Fibroblast of skin of back (primary cell): ENCODE measurements around the gene FSTL5. TPM values are rescaled to one million over a fixed set of nuclear protein-coding genes. Genes with fewer than 3 reads are reported as not detected.
"Not testable (repeated sequence)": the region's sequence is repeated elsewhere in the genome, so short reads cannot be mapped to it uniquely, and the experiment has no call there.

Experiments
- DNase-seq: peaks from one replicate; pipeline ENCODE4 v3.0.0-alpha.2; 2013
- polyA plus RNA-seq, 2 experiments: library from polyadenylated mRNA; unstranded; fragments of 120-200 nt; gene quantifications; one replicate each; pipeline ENCODE4 v1.2.1, GENCODE V29; 2013; ENCODE audit not compliant: insufficient read length in 2 of 2

The FSTL5 gene
- not detected for polyA plus RNA-seq (2013, experiment 1 of 2; ENCODE audit: insufficient read length)
- 0.04 TPM for polyA plus RNA-seq (2013, experiment 2 of 2; ENCODE audit: insufficient read length)

DNA sequence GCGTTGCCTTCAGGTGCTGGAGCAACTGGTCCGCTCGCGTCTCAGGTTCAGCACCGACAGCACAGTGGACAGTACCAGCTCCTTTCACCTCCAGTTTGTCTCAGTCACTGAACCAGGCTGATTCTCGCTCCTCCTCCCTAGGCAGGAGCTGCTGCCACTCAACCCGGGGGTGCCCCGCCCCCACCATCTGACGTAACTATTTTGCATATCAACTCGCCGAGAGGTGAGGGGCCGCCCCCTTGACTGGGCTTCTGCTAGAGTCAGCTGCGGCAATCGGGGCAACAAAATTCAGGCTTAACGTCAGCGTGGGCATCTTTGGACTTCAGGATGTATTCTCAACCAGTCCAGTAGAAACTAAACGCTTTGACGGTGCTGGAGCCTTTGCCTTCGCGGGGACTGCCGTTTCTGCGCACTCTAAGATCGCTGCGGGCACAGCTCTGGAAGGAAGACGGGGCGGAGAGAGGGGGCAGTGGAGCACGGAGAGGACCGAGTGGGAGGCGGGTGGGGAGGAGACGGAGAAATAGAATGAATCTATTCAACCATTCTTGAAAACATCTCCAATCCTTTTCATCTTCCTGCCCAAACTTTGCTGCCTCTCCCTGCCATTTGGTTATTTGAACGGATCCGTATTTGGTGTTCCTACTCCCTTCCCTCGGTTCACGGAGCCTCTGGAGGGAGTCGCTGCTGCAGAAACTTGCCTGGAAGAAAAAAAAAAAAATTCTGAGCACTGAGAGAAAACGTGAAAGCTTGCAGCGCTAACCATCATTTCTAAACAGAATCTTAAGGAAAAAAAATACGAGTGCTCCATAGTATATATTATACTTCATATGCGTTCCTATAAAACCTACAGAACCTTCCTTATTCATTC is at the start of gene FSTL5:
TSS of gene FSTL5 (minus strand) at position 109 of the 868 bp plus-strand sequence. CDS start 52,604 bp downstream, outside the sequence.
- DNase-seq = peak; percentile 77

DNA sequence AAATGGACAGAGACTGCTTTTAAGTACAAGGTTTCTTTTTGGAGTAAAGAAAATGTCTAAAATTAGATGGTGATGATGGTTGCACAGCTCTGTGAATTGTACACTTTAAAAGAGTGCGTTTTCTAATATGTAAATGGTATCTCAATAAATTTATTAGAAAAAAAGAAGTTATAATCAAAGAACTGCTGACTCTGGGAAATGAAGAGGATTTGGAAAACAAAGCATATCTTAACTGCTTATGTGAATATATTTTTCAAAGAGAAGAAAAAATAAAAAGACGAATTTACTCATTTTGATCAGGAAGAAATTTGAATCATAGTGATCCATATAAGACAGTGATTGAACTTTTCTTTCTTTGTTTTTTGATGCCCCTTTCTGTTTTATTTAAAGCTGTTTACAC is 45.9 kb upstream of the FSTL5 start:
- DNase-seq = no peak

DNA sequence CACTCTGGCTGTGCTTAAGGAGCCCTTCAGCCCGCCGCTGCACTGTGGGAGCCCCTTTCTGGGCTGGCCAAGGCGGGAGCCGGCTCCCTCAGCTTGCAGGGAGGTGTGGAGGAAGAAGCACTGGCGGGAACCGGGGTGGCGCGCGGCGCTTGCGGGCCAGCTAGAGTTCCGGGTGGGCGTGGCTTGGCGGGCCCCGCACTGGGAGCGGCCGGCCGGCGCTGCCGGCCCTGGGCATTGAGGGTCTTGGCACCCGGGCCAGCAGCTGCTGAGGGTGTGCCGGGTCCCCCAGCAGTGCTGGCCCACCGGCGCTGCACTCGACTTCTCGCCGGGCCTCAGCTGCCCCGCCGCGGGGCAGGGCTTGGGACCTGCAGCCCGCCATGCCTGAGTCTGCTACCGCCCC is 39.7 kb upstream of the FSTL5 start:
- not testable (repeated sequence) for DNase-seq

DNA sequence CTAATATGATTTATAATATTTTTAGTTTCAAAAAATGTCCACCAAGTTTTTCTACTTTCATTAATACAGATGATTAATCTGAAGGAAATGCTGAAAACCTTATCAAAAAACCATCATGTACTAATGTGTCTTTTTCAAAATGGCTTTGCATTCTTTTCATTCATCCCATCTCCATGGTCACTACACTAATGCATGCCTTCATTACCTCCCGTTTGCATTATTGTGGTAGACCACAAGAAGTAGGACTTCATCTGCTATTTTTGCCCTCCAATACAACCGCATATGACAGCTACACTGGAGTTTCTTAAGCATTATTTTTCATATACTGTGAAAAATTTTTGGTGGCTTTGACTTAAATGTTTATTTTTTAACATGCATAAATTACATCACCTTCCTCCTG is 37.9 kb upstream of the FSTL5 start:
- DNase-seq = peak; percentile 71

DNA sequence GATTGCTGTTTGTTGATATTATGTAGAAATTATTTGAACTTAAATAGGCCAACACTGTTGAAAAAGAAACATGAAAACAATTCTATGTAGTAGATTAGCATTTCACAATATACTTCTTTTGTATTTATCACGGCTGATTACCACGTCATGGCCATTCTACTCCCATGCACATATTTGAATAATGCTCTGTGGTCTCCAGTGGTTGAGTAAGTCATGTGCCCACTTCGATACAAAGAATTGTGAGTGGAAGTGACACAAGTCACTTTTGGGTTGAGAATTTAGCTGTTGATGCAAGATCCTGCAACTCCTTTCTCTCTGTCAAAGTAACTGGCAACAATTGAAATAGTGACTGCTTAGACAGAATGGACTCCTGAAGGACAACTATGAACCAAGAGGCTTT is 6.7 kb upstream of the FSTL5 start:
- DNase-seq = no peak

DNA sequence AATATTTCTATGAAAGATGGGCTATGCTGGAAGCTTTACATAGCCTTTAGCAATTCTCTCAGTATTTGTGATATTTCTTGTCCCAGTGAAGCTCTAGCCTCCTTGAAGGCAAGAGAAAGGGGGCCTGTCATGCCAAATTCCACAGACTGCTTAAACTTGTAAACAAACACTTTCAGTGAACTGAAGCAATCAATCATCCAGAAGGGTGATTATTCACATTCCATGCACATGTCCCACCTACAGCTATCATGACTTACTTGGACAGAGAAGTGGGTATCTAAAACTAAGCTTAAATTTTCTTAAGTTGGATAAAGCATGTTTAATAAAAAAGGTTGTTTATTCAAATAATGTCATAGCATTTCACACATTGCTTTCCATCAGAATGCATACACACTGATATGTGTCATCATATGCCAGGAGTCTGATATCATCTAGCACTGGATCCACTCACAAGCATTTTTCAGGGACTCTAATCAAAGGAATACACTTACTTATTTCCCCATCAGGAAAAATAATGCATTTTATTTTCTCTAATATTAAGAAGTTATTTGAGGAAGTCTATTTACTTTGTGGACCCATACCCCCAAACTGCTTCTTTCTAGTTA is 1.2 kb upstream of the FSTL5 start:
- peak; percentile 52 for DNase-seq

DNA sequence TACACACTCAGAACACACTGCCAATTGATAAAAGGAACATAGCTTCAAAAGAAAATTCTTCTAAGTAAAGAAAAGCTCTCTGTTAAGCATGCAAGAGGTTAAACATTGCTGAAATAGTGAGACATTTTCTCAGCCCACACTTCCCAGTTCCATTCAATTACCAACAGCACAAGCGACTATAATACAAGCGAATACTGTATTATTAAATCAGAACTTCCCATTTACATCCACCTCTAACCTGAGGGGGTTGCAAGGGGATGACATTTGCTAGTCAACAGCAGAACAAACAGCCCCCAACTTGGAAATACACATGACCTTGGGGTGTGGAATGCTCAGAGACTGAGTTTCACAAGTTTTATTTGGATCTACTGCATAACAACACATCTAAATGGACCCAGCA is 1.1 kb downstream of the FSTL5 start:
- no peak for DNase-seq

DNA sequence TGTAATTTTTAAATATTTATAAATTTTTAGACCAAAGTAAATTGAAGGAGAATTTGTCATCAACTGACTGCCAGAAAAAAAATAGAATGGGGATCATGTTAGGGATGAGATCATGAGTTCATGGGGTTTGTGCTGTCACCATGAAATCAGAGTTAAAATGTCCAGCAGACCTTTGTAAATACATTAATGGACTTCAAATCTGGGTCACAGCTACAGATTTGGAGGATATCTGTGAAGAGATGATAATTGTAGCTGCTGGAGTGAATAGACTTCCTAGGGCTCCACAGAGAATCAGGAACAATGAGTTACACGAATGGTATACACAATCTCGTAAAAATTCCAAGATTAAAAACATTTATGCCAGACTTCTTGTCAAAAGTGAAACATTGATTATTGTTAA is 6.6 kb downstream of the FSTL5 start:
- no peak for DNase-seq

DNA sequence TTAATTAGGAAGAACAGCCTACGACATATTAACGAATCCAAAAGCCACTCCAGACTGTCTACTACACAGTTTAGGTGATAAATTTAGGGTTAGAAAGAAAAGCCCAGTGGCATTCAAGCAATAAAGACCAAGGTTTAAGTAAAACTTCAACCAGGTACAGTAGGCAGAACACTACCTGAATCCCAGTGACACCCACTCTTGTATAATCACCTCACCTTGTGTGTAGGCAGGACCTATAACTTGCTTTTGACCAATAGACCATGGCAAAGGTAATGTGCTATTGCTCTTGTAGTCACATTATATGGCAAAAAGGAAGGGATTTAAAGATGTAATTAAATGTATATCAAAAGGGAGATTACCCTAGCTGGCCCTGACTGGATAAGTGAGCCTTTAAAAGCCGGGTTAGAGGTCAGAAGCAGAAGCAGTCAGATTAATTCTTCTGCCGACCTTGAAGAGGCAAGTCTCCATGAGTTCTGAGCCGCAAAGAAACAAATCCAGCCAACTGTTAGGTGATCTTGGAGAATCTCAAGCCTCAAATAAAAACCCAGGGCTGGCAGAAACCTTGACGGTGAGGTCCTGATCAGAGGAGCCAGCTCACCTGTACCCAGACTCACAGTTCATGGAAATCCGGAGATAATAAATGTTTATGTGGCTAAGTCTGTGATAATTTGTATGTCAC is 8.8 kb downstream of the FSTL5 start:
- no peak for DNase-seq

DNA sequence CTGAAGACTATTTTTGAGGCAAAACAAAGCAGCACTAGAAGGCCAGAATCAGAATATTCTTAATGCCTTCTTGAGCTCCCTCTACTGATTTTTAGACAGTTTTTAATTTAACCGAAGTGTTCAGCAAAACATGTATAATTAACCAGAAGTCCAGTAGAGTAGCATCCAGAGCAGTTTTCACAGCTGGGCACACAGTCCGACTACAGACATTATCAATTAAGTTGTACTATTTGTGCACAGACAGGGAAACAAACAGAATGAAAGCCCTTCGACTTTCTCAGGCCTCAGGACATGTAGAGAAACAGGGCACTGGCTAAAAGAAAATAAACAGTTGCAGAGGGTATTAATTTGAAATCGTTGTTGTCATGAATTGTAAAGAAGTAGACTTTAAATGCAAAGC is 11.9 kb downstream of the FSTL5 start:
- no peak for DNase-seq

DNA sequence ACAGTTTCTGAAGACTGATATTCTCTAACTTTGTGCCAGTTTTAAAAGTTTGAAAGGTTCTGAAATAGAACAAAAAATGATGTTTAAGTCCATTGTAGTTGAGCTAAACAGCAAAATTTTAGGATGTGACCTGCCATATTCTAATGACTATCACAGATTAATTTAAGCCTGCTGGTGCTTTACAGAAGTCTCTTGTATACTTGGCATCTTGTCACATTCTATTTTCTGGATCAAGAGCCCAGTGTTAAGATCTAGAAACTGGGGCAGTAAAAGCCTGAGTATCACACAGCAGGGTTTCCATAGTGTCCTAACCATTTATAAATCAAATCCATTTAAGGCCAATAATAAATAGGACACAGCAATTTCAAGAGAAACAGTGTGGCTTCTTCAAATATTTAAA is 12.4 kb downstream of the FSTL5 start:
- no peak for DNase-seq

DNA sequence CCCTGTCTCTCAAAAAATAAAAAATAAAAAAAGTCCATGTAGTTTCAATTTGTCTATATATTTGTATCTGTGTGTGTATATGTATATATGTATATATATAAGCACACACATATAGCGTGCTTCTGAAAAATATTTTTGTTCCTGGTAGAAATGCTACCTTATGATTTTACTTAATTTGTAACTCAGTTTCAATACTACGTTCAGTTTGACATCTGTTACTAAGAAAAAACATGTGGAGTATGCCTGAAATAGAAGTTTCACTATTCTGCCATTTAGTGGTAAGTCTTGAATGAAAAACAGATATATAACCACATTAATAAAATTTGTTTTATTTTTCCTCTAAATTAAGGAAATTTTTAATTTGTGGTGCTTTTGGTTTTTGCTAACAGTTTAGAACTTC is 14.2 kb downstream of the FSTL5 start:
- DNase-seq = no peak

DNA sequence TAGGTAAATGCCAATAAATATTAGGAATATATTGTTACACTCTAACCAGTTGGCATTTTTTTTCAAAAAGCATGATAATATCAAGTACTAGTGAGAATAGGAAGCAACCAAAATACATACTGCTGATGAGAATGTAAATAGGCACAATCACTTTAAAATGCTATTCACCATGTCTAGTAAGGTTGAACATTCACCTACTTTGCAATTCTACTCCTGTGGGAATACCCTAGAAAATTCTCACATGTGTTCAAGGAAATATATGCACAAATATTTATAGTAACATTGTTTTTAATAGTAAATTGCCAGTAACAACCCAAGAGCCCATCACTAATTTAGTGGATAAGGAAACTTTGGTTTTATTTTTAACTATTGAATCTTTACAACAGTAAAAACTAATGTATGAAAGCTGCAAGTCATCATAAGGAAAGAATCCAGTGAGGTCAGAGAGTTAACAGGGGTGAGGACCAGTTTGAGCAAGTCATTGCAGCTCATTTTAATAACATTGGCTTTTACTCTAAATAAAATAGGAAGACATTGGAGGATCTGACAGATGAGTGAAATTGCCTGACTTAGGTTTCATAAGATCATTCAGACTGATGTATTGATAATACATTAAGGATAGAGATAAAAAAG is 23.6 kb downstream of the FSTL5 start:
- no peak for DNase-seq

DNA sequence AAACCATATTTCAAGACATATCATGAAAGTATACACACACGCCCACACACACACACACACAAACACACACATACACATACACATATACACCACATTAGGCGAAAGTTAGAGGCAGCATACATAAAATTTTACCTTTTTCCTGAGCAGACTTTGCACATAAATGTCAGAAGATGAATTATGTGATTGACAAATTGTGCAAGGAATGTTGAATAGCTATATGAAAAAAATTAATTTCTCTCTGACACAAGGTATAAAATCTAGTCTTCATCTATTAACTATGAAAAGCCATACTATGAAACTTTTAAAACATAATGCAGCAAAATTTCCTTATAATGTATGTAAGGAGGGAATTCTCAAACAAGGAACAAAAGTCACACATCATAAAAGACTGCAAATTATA is 24.4 kb downstream of the FSTL5 start:
- DNase-seq = no peak

DNA sequence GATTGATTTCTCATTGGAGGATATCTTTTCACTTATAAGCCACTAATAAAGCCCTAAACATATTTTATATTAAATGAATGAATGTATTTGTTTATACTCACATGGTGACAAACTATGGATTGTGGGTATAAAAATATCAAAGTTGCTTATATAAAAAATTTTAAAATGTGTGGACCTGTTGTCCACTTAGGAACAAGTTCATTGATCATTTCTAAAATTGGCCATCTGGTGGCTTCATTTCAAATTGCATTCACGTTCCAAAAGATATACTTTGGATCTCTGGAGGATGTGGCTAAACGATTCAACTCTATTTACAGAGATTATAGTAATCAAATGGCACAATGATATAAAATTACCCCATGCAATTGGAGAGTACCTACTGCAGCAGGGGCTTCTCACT is 32.5 kb downstream of the FSTL5 start:
- DNase-seq = peak; percentile 5

DNA sequence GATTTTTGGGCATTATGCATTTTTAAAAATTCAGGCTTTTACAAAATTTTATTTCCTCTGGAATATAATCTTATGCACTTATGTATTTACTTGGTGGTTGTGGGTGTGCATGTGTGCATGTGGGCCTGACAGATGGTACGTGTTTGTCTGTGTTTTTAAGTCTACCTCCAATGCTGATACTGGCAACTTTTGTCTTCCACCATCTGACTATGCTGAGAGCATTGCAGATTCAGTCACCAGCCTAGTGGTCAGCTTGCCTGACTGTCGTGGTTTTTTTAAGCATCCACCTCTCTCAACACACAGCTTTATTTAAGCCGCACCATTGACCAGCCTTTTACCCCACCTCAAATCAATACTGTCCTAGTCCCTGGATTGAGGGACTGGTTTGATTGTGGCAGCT is 37.1 kb downstream of the FSTL5 start:
- no peak for DNase-seq

DNA sequence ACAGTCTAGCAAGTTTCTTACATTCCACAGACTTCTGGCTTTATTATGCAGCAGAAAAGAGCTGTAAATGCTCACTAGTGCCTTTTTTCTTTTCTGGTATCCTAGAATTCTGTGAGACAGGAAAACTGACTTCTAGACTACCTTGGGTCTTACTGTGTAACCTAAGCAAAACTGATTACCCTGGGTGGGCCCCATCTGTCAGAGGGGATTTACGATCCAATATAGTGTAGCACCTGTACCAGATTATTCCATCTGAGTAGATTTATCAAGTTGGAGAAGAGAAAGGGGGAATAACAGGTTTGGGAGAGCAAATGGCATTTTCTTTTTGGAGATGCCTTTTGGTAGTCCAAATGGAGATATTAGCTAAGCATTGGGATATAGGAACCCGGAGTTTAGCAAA is 46.7 kb downstream of the FSTL5 start:
- no peak for DNase-seq

DNA sequence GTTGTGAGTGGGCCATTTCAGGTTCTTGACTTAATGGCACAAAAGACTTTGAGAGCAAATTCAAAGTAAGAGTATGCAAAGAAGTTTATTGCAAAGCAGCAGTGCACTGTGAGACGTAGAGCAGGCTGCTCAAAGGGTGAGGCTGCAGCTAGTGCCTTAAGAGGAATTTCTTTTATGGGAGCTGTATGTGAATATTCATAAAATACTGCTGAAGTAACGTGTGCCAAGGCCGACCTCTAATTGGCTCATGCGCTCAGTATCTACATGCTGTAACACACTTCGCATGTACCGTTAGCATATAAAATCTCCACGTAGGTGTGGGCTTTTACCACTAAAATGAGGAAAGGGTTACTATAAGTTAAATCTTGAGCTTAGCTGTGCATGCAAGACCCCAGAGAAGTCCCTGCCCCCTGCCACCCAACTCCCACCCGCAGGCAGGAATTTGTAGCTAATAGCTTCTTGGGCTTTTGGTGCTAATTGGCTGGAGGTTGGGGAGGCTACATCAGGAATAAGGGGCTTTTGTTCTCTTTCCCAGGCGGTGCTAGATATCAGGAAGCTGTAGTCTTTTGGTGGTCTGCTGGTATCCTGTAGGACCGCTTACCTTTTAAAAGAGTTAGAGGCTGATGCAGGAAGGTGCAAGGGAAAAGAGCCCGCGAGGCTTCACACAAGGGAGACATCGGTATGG is 47.6 kb downstream of the FSTL5 start:
- DNase-seq = no peak

DNA sequence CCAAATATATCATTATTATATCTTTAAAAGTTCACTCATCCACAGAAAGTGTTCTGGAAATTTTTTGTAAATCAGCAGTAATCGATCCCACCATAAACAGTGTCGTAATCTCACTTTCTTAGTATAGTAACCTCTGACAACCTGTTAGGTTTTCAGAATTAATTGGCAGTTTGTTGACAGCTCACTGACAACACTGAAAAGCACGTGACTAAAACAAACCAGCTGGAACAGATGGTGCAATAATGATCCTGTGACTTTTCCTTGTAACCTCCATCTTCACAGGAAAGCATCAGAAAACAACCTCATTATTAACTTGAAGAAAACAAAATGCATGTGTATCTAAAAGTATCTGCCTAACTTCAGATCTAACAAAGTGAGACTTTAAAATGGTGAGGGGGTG is 48.5 kb downstream of the FSTL5 start:
- DNase-seq = no peak

DNA sequence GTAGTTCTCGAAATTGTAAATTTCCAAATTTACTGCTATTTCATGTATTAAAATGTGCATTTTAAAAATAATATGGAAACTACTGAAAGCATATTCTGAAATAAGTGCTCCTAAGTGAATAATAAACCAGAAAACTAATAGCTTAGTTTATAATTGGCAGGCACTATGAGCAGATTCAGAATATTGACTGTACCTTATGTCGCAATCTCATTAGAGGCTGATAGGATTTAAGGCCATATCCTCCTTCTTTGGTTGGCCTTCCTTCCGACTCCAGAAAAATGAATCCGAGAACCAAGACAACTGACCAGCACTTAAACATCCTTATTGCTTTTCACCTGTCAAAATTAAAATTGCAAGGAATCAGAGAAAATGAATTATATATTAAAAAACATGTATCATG is 52.7 kb downstream of the FSTL5 start:
- DNase-seq = no peak

DNA sequence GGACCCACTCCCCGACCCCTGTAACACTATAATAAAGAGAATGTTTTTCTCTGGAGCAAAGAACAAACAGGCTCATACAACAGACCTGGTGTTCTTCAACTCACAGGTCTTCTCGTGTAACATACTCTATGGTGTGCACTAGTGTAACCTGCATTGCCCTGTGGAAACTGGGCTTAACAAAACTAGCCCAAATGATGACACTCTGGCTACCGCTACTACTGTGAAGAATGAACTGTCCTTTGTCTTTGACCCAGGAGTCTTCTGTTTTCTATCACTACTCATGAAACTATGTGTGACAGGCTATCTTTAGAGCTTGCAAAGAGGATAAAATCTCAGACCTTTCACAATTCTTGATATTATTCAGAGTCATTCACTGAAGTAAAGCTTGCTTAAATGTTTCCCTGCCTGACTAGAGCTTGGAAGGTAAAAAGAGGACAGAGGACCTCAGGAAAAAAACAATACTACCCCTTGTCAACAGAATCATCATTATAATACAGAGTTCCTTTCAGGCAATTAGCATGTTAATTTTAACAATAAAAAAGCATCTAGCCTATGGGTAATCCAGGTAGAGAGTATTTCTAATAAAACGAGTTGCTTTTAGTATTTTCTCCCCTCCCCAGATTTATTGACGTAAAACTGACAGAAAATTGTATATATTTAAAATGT is 59.2 kb downstream of the FSTL5 start:
- no peak for DNase-seq

DNA sequence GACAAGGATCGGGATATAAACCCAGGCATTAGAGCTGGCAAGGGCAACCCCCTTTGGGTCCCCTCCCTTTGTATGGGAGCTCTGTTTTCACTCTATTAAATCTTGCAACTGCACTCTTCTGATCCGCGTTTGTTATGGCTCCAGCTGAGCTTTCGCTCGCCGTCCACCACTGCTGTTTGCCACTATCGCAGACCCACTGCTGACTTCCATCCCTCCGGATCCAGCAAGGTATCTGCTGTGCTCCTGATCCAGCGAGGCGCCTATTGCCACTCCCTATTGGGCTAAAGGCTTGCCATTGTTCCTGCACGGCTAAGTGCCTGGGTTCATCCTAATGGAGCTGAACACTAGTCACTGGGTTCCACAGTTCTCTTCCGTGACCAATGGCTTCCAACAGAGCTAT is 59.9 kb downstream of the FSTL5 start:
- DNase-seq = not testable (repeated sequence)
